K562 (cell line): ENCODE results near the gene AGPAT3. TPM values are rescaled to one million over a fixed set of nuclear protein-coding genes. Genes with fewer than 3 reads are reported as not detected.

Experiments
- ATAC-seq: fragments of 200-7000 bp; cut with Tn5 transposase; 3 replicates; pipeline ENCODE4 v1.9.1; 2020; ENCODE audit warnings: moderate library complexity
- BruUV-seq: library from RNA; stranded (reverse); fragments of 400-500 nt; replicated peaks from 2 replicates; lab custom pipeline; 2021; lab: Mats Ljungman, UMichigan
- CTCF ChIA-PET: fragments of 300-600 bp; formaldehyde crosslinking; extraction: SDS; loops from one replicate; lab custom pipeline; 2021; ENCODE audit warnings: low intra/inter-chr PET ratio; lab: Yijun Ruan, JAX
- POLR2A ChIA-PET: fragments of 300-600, 350-650 bp; sonication (Branson Sonifier 250); formaldehyde crosslinking; extraction: SDS; loops from one replicate; lab custom pipeline; 2021; ENCODE audit warnings: antibody characterized with exemption, inconsistent platforms; lab: Yijun Ruan, JAX
- DNase-seq, 4 experiments: peaks; one replicate each; pipeline versions ENCODE4 v3.0.0 to v3.0.0-alpha.2; 2011 to 2018; ENCODE audit warnings: low spot score in 3 of 4, mixed read lengths in 3 of 4; ENCODE audit errors: extremely low read depth in 1 of 4
- FAIRE-seq: peaks from 2 replicates; lab custom pipeline; 2011; peaks lifted over from hg19 to GRCh38; lab: Jason Lieb, UNC
- H2AFZ ChIP-seq: 2 replicates; pipeline ENCODE4 v1.6.0; 2011; ENCODE audit warnings: low read depth, low read length, control low read depth, inconsistent platforms
- H3K27ac ChIP-seq: fragments of 200-600 bp; 3 replicates; pipeline ENCODE4 v1.8.0; 2011; ENCODE audit warnings: low read depth, mild to moderate bottlenecking, control low read depth, inconsistent platforms, low read length, moderate library complexity, mixed read lengths; ENCODE audit errors: extremely low read depth
- H3K27me3 ChIP-seq, 2 experiments: fragments of 300-600 bp in 1 of 2; 2 replicates in 1 of 2; 3 replicates in 1 of 2; pipeline versions ENCODE4 v1.6.0 to v1.8.0; 2011; ENCODE audit warnings: inconsistent platforms in 2 of 2, low read length in 2 of 2, mild to moderate bottlenecking in 1 of 2, mixed read lengths in 1 of 2, moderate library complexity in 1 of 2; ENCODE audit not compliant: control insufficient read depth in 2 of 2, insufficient read depth in 2 of 2
- H3K36me3 ChIP-seq: fragments of 300-600 bp; 3 replicates; pipeline ENCODE4 v1.8.0; 2011; ENCODE audit warnings: mild to moderate bottlenecking, low read length, inconsistent platforms; ENCODE audit not compliant: control insufficient read depth, insufficient read depth
- H3K4me1 ChIP-seq, 2 experiments: fragments of 200-600 bp in 1 of 2; replicated peaks in 1 of 2; 2 replicates in 1 of 2; 3 replicates in 1 of 2; pipeline versions ENCODE4 v1.5.1 to v1.8.0; 2011; ENCODE audit warnings: inconsistent platforms in 2 of 2, low read length in 2 of 2, mild to moderate bottlenecking in 1 of 2, mixed read lengths in 1 of 2, moderate library complexity in 1 of 2; ENCODE audit not compliant: control insufficient read depth in 2 of 2, insufficient read depth in 2 of 2
- H3K4me2 ChIP-seq: 2 replicates; pipeline ENCODE4 v1.6.1; 2011; ENCODE audit warnings: low read length, control low read depth, inconsistent platforms, mixed read lengths; ENCODE audit not compliant: insufficient read depth
- H3K4me3 ChIP-seq: fragments of 200-600 bp; sonication (generic), shearing (Covaris generic); 2 replicates; pipeline ENCODE4 v1.5.1; 2016; ENCODE audit warnings: control low read depth, inconsistent platforms
- H3K79me2 ChIP-seq: fragments of 200-600 bp; 3 replicates; pipeline ENCODE4 v1.8.0; 2011; ENCODE audit warnings: low read length, inconsistent platforms; ENCODE audit not compliant: control insufficient read depth, insufficient read depth
- H3K9ac ChIP-seq, 2 experiments: 2 replicates each; pipeline versions ENCODE4 v1.6.0 to v1.6.1; 2011; ENCODE audit warnings: low read depth in 2 of 2, low read length in 2 of 2, control low read depth in 1 of 2, inconsistent platforms in 1 of 2, mild to moderate bottlenecking in 1 of 2, mixed read lengths in 1 of 2; ENCODE audit not compliant: insufficient read depth in 1 of 2
- H3K9me1 ChIP-seq: one replicate; pipeline ENCODE4 v1.6.0; 2011; ENCODE audit warnings: inconsistent platforms, mild to moderate bottlenecking, low read length, moderate library complexity; ENCODE audit not compliant: control insufficient read depth, insufficient read depth
- H3K9me3 ChIP-seq: replicated peaks from 2 replicates; pipeline ENCODE4 v1.5.1; 2011; ENCODE audit warnings: low read depth, low read length, inconsistent platforms; ENCODE audit not compliant: control insufficient read depth, insufficient read depth
- H4K20me1 ChIP-seq: replicated peaks from 2 replicates; pipeline ENCODE4 v1.6.1; 2011; ENCODE audit warnings: low read length, inconsistent platforms, mixed read lengths; ENCODE audit not compliant: control insufficient read depth, insufficient read depth
- ASH1L ChIP-seq: fragments of 450-650 bp; IDR thresholded peaks from 2 replicates; pipeline ENCODE4 v1.6.1; 2018; ENCODE audit warnings: borderline replicate concordance, mild to moderate bottlenecking, low read depth; ENCODE audit not compliant: partially characterized antibody
- BHLHE40 ChIP-seq: IDR thresholded peaks from 2 replicates; pipeline ENCODE4 v1.6.1; 2011; ENCODE audit warnings: low read length, improper control_type of control experiment
- CBFA2T2 ChIP-seq: fragments of 450-650 bp; conservative IDR thresholded peaks from 2 replicates; pipeline ENCODE4 v1.6.1; 2017; ENCODE audit warnings: mild to moderate bottlenecking
- CBFA2T3 ChIP-seq: fragments of 450-650 bp; IDR thresholded peaks from 2 replicates; pipeline ENCODE4 v1.6.1; 2017
- CBX2 ChIP-seq: fragments of 200-600 bp; sonication (generic); IDR thresholded peaks from one replicate; pipeline ENCODE4 v1.6.1; 2012; ENCODE audit warnings: mild to moderate bottlenecking, low read length, inconsistent platforms; ENCODE audit not compliant: insufficient read depth, poor library complexity, severe bottlenecking
- HDAC6 ChIP-seq: IDR thresholded peaks from 2 replicates; pipeline ENCODE4 v1.6.1; 2012; ENCODE audit warnings: low read depth, mild to moderate bottlenecking, control low read depth, inconsistent platforms, low read length, moderate library complexity
- HLTF ChIP-seq: fragments of 450-650 bp; IDR thresholded peaks from 2 replicates; pipeline ENCODE4 v1.6.1; 2016
- L3MBTL2 ChIP-seq: fragments of 450-650 bp; IDR thresholded peaks from 2 replicates; pipeline ENCODE4 v1.6.1; 2016; ENCODE audit warnings: mild to moderate bottlenecking, moderate library complexity
- MAFG ChIP-seq: fragments of 450-650 bp; conservative IDR thresholded peaks from 2 replicates; pipeline ENCODE4 v1.6.1; 2016; ENCODE audit warnings: missing genetic modification characterization, missing compliant biosample characterization
- MEF2D ChIP-seq: conservative IDR thresholded peaks from 2 replicates; pipeline ENCODE4 v1.6.1; 2016; ENCODE audit warnings: low read depth, missing genetic modification characterization, missing compliant biosample characterization
- MYC ChIP-seq, 2 experiments: fragments of 250-450 bp in 1 of 2; sonication (Bioruptor Pico) in 1 of 2; IDR thresholded peaks; 2 replicates each; pipeline versions ENCODE4 v1.5.1 to v1.6.1; 2012 to 2021; ENCODE audit warnings: low read depth in 2 of 2, borderline replicate concordance in 1 of 2, improper control_type of control experiment in 1 of 2, low read length in 1 of 2, mild to moderate bottlenecking in 1 of 2, moderate library complexity in 1 of 2
- NR4A1 ChIP-seq, 2 experiments: fragments of 250-450 bp in 1 of 2; fragments of 450-650 bp in 1 of 2; sonication (Bioruptor Pico) in 1 of 2; IDR thresholded peaks; 2 replicates each; pipeline versions ENCODE4 v1.4.0 to v1.6.1; 2016 to 2020; ENCODE audit warnings: mild to moderate bottlenecking in 2 of 2, missing compliant biosample characterization in 1 of 2, missing genetic modification characterization in 1 of 2, moderate library complexity in 1 of 2
- PHB2 ChIP-seq: fragments of 450-650 bp; IDR thresholded peaks from 2 replicates; pipeline ENCODE4 v1.6.1; 2017; ENCODE audit warnings: low read depth
- POLR2AphosphoS5 ChIP-seq: IDR thresholded peaks from 2 replicates; pipeline ENCODE4 v1.6.1; 2011; ENCODE audit warnings: mild to moderate bottlenecking, low read depth, low read length, moderate library complexity; ENCODE audit not compliant: control insufficient read depth, insufficient read depth
- PYGO2 ChIP-seq: fragments of 450-650 bp; IDR thresholded peaks from 2 replicates; pipeline ENCODE4 v1.6.1; 2016; ENCODE audit warnings: mild to moderate bottlenecking, missing genetic modification characterization, moderate library complexity, missing compliant biosample characterization
- TCF3 ChIP-seq: sonication (generic); formaldehyde crosslinking; IDR thresholded peaks from 2 replicates; pipeline ENCODE4 v1.4.0; 2020; ENCODE audit warnings: mild to moderate bottlenecking, missing genetic modification reagents
- TFAM ChIP-seq: fragments of 250-450 bp; sonication (Bioruptor Pico); conservative IDR thresholded peaks from 2 replicates; pipeline ENCODE4 v1.5.0; 2021; ENCODE audit warnings: mild to moderate bottlenecking, moderate library complexity
- ZBTB7A ChIP-seq: IDR thresholded peaks from 2 replicates; pipeline ENCODE4 v1.6.1; 2011; ENCODE audit warnings: low read depth, mild to moderate bottlenecking, low read length, moderate library complexity, borderline replicate concordance; ENCODE audit not compliant: control insufficient read depth
- WGBS: fragments of 100-300 bp; shearing (Covaris generic); methylation state at CpG from one replicate; pipeline ENCODE4 v1.1.6; 2016; ENCODE audit warnings: low coverage, mixed read lengths; ENCODE audit not compliant: insufficient coverage; ENCODE audit errors: missing lambda C conversion rate; 5-methylcytosine and 5-hydroxymethylcytosine counted together
- in situ Hi-C: fragments of 300-500 bp; cut with MboI; formaldehyde crosslinking; loops from 4 replicates; pipeline ENCODE4 v1.15.0; 2018; ENCODE audit warnings: inconsistent platforms, mixed read lengths
- intact Hi-C: fragments of 100-400 bp; cut with micrococcal nuclease; formaldehyde crosslinking; loops from 2 replicates; pipeline ENCODE4 v1.14.2; 2022
- polyA plus RNA-seq, 8 experiments: library from polyadenylated mRNA; depleted of rRNA in 4 of 8; stranded (reverse) in 5 of 8; unstranded in 3 of 8; fragments of >200 nt; fragmentation: Nextera tagmentation in 2 of 8; fragmentation: Illumina TruSeq in 1 of 8; extraction: Ambion mirVana in 2 of 8; extraction: Trizol in 1 of 8; gene quantifications; 2 replicates each; pipeline versions ENCODE4 v1.2.1 to v1.2.3, GENCODE V29; 2011 to 2014; ENCODE audit warnings: inconsistent platforms in 1 of 8, missing spikeins in 1 of 8
- total RNA-seq, 7 experiments: library from RNA; depleted of rRNA in 6 of 7; stranded (reverse); fragments of >200 nt in 6 of 7; fragmentation: Illumina TruSeq in 2 of 7; extraction: Trizol in 2 of 7; gene quantifications; 2 replicates each; pipeline versions ENCODE4 v1.2.1 to v1.2.3, GENCODE V29; 2011 to 2021; ENCODE audit warnings: low replicate concordance in 1 of 7
- TF ChIP-seq, protein P1 (sequence below): fragments of 450-650 bp; formaldehyde crosslinking; IDR thresholded peaks from 2 replicates; pipeline ENCODE4 v1.4.0; 2020; ENCODE audit warnings: mild to moderate bottlenecking, mixed read lengths
- TF ChIP-seq, protein P2 (sequence below): fragments of 450-650 bp; formaldehyde crosslinking; IDR thresholded peaks from 2 replicates; pipeline ENCODE4 v1.4.0; 2020; ENCODE audit warnings: mild to moderate bottlenecking

Gene AGPAT3
- total and polyA plus RNA-seq, 9 of the 15 experiments (the other 6 are each of a cell fraction or from before 2014, with no cell fraction given), result 1.5 to 88.4 (median 35.7) TPM

DNA sequence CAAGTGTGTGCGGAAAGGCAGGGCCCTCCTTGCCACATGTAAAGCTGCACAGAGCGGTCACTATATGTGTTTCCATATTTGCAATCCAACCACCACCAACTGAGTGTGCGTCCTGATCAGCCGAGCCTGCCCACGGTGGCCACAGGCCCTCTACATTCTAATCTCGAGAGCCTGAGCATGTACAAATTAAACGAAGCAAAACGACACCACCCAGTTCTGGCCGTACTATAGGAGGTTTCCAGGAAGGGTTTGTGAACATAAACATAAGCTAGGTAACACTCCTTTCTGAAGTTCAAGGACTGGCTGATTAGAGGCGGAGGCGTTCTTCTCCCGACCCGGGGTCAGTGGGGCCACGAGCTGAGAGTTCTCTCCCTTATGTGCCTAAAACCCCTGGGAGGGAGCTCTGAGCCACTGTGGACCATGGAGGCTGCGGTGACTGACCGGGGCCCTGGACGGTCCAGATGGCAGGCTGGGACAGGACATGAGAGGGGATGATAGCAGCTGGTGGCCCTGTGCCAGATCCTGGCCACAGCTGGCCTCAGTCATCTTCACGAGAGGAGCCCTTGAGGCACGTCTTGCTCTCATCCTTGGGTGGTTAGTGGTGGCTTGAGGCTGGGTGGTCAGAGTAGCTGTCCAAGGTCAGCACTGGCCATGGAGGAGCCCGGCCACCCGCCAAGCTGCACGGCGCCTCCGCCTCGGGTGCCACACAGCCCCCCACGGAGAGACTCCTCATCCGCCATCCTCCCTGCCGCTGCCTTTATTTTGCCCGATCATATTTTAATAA is 108.0 kb downstream of the AGPAT3 start:
- H3K9ac ChIP-seq, result peak overlapping the region; percentile 30 to 40; a peak in 3 of 4 replicates
- 47% methylated on average over 26 of the region's 29 CpGs for WGBS
- no peaks in the 10 kb centered on the region for H4K20me1 ChIP-seq
- H3K27me3 ChIP-seq, result no peaks in the 10 kb centered on the region
- H3K4me1 ChIP-seq, result peaks cover 14 to 39% of the 10 kb centered on the region in 2 experiments; a peak in 4 of 5 replicates
- BruUV-seq, result no TSS peak
- H3K4me2 ChIP-seq, result peak overlapping the region; percentile 6
- CTCF ChIA-PET, result no interaction called here
- DNase-seq, result peak; percentile 51 to 72 (median 60)
- POLR2A ChIA-PET, result interaction anchor here (0.6 to 1.5 kb wide), 14 partner anchors 9 to 324 kb away, joined by 3 to 5 read pairs (median 3); no protein-coding TSS in a partner anchor
- intact Hi-C loops (no loop called here), in situ Hi-C loops (no loop called here)
- ATAC-seq, result peak; percentile 63
- peaks cover 52% of the 10 kb centered on the region; the same call in 2 of the 3 replicates for H3K36me3 ChIP-seq
- H2AFZ ChIP-seq, result no peak overlapping the region
- no peak overlapping the region for H3K4me3 ChIP-seq
- peak; percentile 72 for FAIRE-seq
- H3K9me1 ChIP-seq, result no peaks in the 10 kb centered on the region
- no peaks in the 10 kb centered on the region for H3K9me3 ChIP-seq
- peak overlapping the region; percentile 42; the same call in 2 of the 3 replicates for H3K27ac ChIP-seq
- no peaks in the 10 kb centered on the region for H3K79me2 ChIP-seq
- peak; percentile 64 for TF ChIP-seq CBFA2T2
- TF ChIP-seq CBFA2T3, result peak; percentile 79
- TF ChIP-seq HDAC6, result no peak
- no peak for TF ChIP-seq PHB2
- no peak for TF ChIP-seq ZBTB7A
- no peak for TF ChIP-seq BHLHE40
- TF ChIP-seq MAFG (tag), result no peak
- TF ChIP-seq PYGO2, result no peak
- no peak for TF ChIP-seq L3MBTL2
- TF ChIP-seq, protein P1, sequence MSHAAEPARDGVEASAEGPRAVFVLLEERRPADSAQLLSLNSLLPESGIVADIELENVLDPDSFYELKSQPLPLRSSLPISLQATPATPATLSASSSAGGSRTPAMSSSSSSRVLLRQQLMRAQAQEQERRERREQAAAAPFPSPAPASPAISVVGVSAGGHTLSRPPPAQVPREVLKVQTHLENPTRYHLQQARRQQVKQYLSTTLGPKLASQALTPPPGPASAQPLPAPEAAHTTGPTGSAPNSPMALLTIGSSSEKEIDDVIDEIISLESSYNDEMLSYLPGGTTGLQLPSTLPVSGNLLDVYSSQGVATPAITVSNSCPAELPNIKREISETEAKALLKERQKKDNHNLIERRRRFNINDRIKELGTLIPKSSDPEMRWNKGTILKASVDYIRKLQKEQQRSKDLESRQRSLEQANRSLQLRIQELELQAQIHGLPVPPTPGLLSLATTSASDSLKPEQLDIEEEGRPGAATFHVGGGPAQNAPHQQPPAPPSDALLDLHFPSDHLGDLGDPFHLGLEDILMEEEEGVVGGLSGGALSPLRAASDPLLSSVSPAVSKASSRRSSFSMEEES (CRISPR knock-in tag), result no peak
- TF ChIP-seq TCF3, result peak; percentile 54
- no peak for TF ChIP-seq HLTF
- no peak for TF ChIP-seq MEF2D (tag)
- no peak for TF ChIP-seq CBX2
- TF ChIP-seq TFAM, result no peak
- TF ChIP-seq MYC (IDR thresholded peaks at IDR 0.05; ENCODE audit: low read depth, low read length), result 0 out of 2 replicates have a peak, but pooled peaks have one; percentile 22
- no peak for TF ChIP-seq MYC (CRISPR knock-in tag; IDR thresholded peaks at IDR 0.05; ENCODE audit: borderline replicate concordance, low read depth)
- TF ChIP-seq NR4A1 (CRISPR knock-in tag; IDR thresholded peaks at IDR 0.05), result no peak
- TF ChIP-seq NR4A1 (tag; IDR thresholded peaks at IDR 0.05), result no peak
- TF ChIP-seq POLR2AphosphoS5, result peak; percentile 63; the same call in 1 of the 2 replicates
- TF ChIP-seq ASH1L, result no peak
- TF ChIP-seq, protein P2, sequence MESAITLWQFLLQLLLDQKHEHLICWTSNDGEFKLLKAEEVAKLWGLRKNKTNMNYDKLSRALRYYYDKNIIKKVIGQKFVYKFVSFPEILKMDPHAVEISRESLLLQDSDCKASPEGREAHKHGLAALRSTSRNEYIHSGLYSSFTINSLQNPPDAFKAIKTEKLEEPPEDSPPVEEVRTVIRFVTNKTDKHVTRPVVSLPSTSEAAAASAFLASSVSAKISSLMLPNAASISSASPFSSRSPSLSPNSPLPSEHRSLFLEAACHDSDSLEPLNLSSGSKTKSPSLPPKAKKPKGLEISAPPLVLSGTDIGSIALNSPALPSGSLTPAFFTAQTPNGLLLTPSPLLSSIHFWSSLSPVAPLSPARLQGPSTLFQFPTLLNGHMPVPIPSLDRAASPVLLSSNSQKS (CRISPR knock-in tag), result no peak
